Stimulated activated CD4-positive, alpha-beta T cell treated with anti-CD3 and anti-CD28 coated beads, Interleukin-12 subunit alpha, Interleukin-12 subunit beta, amount 100 ng/mL, for 24 hours (primary cell): Measurements from ENCODE around the gene OR2S2.
A peak's percentile ranks its signal among the peaks of the same experiment; 100 is the strongest.
"Not testable (repeated sequence)": the region's sequence is repeated elsewhere in the genome, so short reads cannot be mapped to it uniquely, and the experiment has no call there.

Experiments
- DNase-seq, 2 experiments: peaks; one replicate each; pipeline ENCODE4 v3.0.0-alpha.2; 2020; ENCODE audit warnings: low read depth in 2 of 2

OR2S2 gene

DNA sequence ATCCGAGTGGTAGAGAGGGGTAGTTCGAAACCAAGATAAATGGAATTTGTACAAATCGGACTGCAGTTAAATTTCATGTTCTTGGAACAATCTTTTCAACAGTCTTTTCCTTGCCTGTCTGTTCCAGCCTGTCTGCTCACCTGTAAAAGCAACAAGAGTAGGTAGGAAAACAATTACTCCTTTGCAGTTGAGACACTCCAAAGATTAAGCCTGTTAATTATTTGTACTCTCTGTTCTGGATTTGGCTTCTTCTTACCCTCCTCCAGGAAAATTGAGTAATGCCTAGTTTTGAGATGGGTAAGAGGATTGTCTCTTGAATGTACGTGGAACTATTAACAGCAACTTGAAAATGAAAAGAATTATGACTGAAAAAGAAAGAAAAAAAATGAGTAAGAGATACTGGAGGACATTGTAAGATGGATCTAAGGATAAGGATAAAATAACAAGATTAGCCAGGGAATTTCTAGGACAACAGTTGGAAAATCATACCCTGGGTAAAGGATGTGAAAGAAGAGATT, 24.3 kb downstream of the OR2S2 start:
- DNase-seq = no peak

DNA sequence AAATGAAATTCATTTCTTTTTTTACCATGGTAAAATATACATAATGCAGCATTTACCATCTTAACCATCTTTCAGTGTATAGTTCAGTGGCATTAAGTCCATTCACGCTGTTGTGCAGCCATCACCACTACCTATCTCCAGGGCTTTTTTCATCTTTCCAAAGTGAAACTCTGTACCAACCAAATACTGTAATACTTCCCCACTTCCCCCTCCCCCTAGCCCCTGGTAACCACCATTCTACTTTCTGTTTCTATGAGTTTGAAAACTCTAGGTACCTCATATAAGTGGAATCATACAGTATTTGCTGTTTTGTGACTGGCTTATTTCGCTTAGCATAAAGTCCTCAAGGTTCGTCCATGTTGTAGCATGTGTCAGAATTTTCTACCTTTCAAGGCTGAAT, 25.2 kb downstream of the OR2S2 start:
- DNase-seq = peak in 1 of 2 experiments; percentile 22

DNA sequence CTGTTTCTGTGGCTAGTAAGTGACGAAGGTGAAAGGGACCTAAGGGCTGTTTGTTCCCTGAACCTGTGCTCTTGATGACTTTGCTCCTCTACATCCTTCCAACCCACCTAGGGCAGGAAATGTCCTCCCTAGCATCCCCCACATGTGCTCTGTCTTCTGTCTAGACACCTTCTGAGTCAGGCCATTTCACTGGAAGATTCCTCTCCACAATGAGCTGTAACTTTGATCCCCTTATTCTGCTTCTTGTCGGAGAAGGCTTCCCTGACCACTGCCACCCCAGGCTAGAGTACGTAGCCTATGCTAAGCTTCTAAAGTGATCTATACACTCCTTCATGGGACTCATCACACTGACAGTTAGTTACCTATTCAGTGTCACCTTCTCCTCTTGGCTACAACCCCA, 27.0 kb downstream of the OR2S2 start:
- no peak for DNase-seq

DNA sequence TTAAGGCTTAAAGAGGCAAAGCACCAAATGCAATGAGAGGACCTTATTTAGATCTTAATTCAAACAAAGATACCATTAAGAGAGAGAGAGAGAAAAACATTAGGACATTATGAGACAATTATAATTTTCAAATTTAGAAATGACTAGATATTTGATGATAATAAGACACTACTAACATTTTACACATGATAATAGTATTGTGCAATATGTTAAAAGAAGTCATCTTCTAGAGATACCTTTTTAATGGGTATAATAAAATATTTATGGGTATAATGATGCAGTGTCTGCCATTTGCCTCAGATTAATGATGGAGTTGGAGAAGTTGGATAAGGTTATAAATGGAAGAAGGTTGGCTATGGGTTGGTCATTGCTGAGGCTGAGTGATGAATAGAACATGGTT, 27.4 kb downstream of the OR2S2 start:
- no peak for DNase-seq

- no peak for DNase-seq
Observed at GRCh38 chr9:35929453-35929718, 28.6 kb downstream of the OR2S2 start.

GRCh38 chr9:35928591-35929452, 29.1 kb downstream of the OR2S2 start:
- DNase-seq = no peak

GRCh38 chr9:35923927-35924763, 33.8 kb downstream of the OR2S2 start:
- DNase-seq = peak in 1 of 2 experiments; percentile 39

GRCh38 chr9:35923598-35923926, 34.4 kb downstream of the OR2S2 start:
- no peak for DNase-seq

DNA sequence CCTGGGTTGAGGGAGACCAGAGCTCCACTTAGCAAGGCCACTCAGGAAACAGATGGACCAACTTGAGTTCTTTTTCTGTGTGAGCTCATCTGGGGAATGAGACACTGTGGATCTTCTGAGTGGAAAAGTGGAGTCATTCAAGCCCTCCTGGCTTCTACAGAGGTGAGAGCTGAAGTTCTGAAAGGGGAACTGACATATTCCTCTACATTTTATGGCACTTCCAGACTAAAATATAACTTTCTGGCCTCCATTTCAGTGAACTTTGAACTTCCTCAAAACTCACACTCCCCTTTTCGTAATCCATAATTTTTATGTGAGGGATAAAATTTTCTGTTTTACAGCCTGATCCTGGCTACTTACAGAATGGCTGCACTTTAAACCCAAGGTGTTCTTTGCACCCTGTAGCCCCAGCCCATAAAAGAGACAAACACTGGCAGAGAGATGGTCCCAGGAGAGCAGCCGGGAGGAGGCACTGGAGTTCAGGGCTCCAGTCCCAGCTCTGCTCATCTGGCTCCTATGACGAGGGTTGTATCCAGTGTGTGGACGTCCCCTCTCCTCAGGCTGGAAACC, 37.8 kb downstream of the OR2S2 start:
- no peak for DNase-seq

- DNase-seq = no peak
Observed at GRCh38 chr9:35919212-35920008, 38.5 kb downstream of the OR2S2 start.

GRCh38 chr9:35918780-35919179, 39.2 kb downstream of the OR2S2 start:
- DNase-seq = no peak

DNA sequence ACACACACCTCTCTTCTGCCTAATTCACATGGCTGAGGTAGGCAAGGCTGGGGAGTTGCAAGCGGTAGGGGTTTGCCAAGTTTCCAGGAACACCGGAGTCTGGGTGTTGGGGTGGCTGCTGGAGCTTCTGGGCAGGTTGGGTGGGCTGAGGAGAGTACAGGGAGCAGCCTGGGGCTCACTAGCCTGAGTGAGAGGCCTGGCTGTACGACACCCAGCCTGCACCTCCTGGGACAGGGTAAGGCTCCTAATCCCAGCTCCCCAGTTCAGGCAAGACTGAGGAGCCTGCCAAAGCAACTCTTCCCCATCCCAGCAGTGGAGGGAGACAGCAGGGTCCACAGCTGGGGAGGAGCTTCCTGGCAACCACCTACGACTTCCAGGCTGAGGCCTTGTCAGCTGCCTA, 40.7 kb downstream of the OR2S2 start:
- no peak for DNase-seq

DNA sequence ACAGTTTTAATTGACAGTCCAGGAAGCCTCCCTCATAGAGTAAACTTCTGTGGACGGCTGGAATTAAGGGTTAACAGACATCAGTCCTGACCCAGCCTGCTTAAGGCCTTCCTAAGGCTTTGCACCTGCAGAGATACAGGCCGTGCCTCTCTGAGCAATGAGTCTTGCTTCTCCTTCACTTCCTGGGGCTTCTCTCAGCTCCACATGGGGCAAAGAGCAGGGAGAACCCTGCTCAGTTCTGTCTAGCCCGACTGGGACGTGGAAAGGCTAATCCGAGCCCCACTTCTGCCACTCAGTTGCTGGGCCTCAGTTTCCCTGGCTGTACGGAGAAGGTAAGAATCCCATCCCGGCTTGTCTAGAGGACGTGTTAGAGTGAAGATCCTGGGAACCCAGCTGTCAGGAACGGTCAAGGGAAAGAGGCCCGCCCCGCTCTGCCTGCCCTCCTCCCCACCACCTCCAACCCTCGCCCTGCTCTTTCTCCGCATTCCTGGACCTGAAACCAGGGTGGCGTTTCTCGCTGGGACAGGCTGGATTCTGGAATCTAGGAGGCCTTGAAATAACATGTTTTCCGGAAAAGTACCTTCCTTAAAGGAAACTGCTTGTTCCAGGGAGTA, 42.2 kb downstream of the OR2S2 start:
- DNase-seq = no peak

GRCh38 chr9:35914301-35914807, 43.6 kb downstream of the OR2S2 start:
- DNase-seq = no peak

DNA sequence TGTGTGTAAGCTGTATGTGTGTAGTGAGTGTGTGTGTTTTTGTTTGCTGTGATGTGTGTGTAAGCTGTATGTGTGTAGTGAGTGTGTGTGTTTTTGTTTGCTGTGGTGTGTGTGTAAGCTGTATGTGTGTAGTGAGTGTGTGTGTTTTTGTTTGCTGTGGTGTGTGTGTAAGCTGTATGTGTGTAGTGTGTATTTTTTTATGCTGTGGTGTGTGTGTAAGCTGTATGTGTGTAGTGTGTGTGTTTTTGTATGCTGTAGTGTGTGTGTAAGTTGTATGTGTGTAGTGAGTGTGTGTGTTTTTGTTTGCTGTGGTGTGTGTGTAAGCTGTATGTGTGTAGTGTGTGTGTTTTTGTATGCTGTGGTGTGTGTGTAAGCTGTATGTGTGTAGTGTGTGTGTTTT, 44.5 kb downstream of the OR2S2 start:
- DNase-seq = not testable (repeated sequence)

DNA sequence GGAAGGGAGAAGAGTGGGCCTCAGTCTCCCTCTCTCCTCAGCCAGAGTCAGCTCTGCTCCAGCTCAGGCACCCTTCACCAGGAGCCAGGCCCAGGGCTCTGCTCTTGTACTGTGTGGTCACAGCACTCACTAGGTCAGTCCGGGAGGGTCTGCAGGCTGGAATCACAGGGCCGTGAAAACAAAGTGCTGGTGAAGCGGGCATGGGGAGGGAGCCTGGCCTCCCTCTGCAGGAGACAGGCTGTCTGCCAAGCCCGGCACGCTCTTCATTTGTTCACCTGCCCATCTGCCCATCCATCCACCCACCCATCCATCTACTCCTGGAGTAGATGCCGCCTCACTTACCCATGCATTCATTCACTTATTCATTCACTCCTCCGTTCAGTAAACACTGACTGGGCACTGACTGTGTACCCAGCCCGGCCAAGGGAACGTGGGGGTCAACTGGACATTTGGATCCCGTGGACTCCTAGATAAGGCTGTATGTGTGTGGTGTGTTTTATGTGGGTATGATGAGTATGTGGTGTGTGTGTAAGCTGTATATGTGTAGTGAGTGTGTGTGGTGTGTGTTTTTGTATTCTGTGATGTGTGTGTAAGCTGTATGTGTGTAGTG, 45.1 kb downstream of the OR2S2 start:
- no peak for DNase-seq

- no peak for DNase-seq
Observed at GRCh38 chr9:35911690-35912089, 46.3 kb downstream of the OR2S2 start.

GRCh38 chr9:35910613-35911359, 47.2 kb downstream of the OR2S2 start:
- DNase-seq = peak in 1 of 2 experiments; percentile 33

DNA sequence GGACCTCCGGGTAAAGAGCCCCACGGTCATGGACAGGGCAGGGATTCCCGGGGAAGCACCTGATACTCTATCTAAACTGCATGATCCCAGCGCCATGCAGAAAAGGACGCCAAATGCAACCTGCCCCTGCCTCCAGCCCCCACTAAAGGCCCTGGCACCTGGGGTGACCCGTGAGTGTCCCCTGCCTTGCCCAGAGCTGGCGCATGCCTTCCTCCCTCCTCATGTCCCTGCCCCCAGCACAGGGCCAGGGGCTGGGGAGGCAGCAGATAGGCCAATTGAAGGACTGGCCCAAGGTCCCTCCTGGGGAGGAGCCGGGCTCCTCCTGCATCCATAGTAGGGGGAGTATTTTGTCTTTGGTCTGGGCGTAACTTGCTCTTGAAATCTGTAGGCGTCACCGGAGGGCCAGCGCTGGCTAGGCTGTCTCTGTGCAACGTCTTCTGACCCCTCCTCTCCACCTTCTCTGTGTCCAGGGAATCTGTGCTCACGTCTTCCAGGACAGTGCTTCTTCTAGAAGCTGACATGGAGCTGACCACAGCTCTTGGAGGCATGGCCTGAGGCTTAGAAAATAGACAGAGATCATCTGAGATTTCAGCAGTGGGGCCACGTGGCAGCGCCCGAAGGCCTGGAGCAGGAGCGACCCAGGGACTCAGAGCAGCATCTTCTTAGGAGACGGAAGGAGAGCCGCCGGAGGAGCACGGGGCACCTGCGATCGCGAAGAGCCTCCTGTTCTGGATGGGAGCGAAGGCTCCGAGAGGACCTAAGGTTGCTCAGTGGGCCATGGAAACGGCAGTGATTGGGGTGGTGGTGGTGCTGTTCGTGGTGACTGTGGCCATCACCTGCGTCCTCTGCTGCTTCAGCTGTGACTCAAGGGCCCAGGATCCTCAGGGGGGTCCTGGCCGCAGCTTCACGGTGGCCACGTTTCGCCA, 48.0 kb downstream of the OR2S2 start:
- DNase-seq = no peak
